Measurements from ENCODE around the gene EPHA4. TPM values are rescaled to one million over a fixed set of nuclear protein-coding genes. Genes with fewer than 3 reads are reported as not detected.

The EPHA4 gene
- total and polyA plus RNA-seq, 2 of the 4 experiments (the other 2 are of a cell fraction): 36.9 to 132 TPM

DNA sequence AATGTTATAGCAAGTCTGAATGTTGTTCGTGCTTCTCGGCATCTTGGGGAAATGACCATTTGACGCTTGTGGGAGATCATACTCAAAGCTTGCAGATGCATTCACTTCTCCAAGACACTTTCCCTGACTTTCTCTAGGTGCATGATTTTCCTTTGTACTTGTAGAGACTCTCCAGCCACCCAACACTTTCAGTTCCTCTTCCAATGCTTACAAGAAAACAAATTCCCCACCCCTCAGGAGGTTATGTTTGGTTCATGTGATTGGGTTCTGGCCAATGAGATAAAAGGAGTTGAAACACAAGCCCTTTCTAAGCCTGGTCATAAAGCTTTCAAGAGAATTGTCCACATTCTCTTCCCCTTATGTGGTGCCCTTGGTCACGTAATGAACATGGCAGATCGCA is 156.3 kb downstream of the EPHA4 start:
- Histone ChIP-seq H2AFZ (replicated peaks; ENCODE audit: low read length, poor library complexity) (no peak overlapping the region), H3K9me1 (ENCODE audit: insufficient read depth, low read length) (no peaks in the 10 kb centered on the region), H3K27ac (ENCODE audit: insufficient read depth, low read length) (no peak overlapping the region), H2AK9ac (replicated peaks; ENCODE audit: low read depth, low read length, poor library complexity) (no peak overlapping the region), H3K4me1 (ENCODE audit: control insufficient read depth, insufficient read depth, low read length) (no peaks in the 10 kb centered on the region), H3K4me2 (ENCODE audit: low read depth, low read length) (no peak overlapping the region), H3K36me3 (ENCODE audit: control insufficient read depth, insufficient read depth, low read length) (peaks cover 12% of the 10 kb centered on the region), H3K56ac (ENCODE audit: extremely low read depth, insufficient read depth, low read length) (no peak overlapping the region), H3K9ac (ENCODE audit: low read depth, low read length) (no peak overlapping the region), H3K4me3 (ENCODE audit: insufficient read depth, low read depth, low read length) (no peak overlapping the region), H3K18ac (ENCODE audit: low read depth, low read length) (no peak overlapping the region), H2BK5ac (ENCODE audit: low read depth, low read length, poor library complexity, severe bottlenecking) (no peak overlapping the region), H4K20me1 (ENCODE audit: insufficient read depth, low read length) (no peaks in the 10 kb centered on the region), H3K14ac (replicated peaks; ENCODE audit: low read depth, low read length) (no peak overlapping the region), H3K79me1 (ENCODE audit: low read depth in 1 of 2, low read length in 2 of 2) (no peaks in the 10 kb centered on the region), H3K27me3 (ENCODE audit: control insufficient read depth, insufficient read depth, low read length) (no peaks in the 10 kb centered on the region), H2BK120ac (ENCODE audit: low read depth, low read length) (no peak overlapping the region), H4K8ac (ENCODE audit: low read depth in 2 of 2, low read length in 2 of 2) (no peak overlapping the region), H2AK5ac (ENCODE audit: low read depth, low read length) (no peak overlapping the region), H4K91ac (ENCODE audit: insufficient read depth, low read depth, low read length) (no peak overlapping the region), H3K23ac (ENCODE audit: low read depth, low read length) (no peak overlapping the region), H2BK20ac (ENCODE audit: low read depth, low read length) (no peak overlapping the region), H3K4ac (ENCODE audit: low read depth, low read length) (no peak overlapping the region), H3K9me3 (ENCODE audit: control insufficient read depth, insufficient read depth, low read length) (peaks cover 2% of the 10 kb centered on the region; the same call in 1 of the 2 replicates), H2BK15ac (ENCODE audit: low read depth, low read length) (no peak overlapping the region), H4K5ac (ENCODE audit: low read depth, low read length) (no peak overlapping the region)
- TF ChIP-seq FOS (IDR thresholded peaks at IDR 0.05; ENCODE audit: low read depth, low read length) (no peak), CEBPB (IDR thresholded peaks at IDR 0.05; ENCODE audit: low read depth, low read length) (no peak), MXI1 (IDR thresholded peaks at IDR 0.05; ENCODE audit: borderline replicate concordance, low read depth, low read length) (no peak), RCOR1 (IDR thresholded peaks at IDR 0.05; ENCODE audit: insufficient replicate concordance, low read length) (no peak), CHD1 (IDR thresholded peaks at IDR 0.05; ENCODE audit: low read depth, low read length) (no peak)
- TF ChIP-seq, protein P1, sequence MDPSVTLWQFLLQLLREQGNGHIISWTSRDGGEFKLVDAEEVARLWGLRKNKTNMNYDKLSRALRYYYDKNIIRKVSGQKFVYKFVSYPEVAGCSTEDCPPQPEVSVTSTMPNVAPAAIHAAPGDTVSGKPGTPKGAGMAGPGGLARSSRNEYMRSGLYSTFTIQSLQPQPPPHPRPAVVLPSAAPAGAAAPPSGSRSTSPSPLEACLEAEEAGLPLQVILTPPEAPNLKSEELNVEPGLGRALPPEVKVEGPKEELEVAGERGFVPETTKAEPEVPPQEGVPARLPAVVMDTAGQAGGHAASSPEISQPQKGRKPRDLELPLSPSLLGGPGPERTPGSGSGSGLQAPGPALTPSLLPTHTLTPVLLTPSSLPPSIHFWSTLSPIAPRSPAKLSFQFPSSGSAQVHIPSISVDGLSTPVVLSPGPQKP (IDR thresholded peaks at IDR 0.05; ENCODE audit: borderline replicate concordance, low read depth, low read length): no peak
- ChIA-PET CTCF (no interaction called here), POLR2A (ENCODE audit: unreplicated experiment) (no interaction called here)
- ATAC-seq (ENCODE audit: low read depth) (no peak), DNase-seq (no peak)
- BruUV-seq (replicated peaks): no TSS peak
- intact Hi-C loops (cut with micrococcal nuclease): no loop called here
- in situ Hi-C loops (cut with MboI; ENCODE audit: low sequenced_read_pairs): no loop called here
- dilution Hi-C loops (cut with HindIII; ENCODE audit: low sequenced_read_pairs, unreplicated experiment): no loop called here
- WGBS, 2 experiments (ENCODE audit: extremely low coverage in 2 of 2, insufficient read length in 1 of 2): no CpG with 5 or more reads among the region's 5 CpGs
